GM12878 (cell line): ENCODE data around the gene RND1. TPM values are rescaled to one million over a fixed set of nuclear protein-coding genes. Genes with fewer than 3 reads are reported as not detected.

Experiments
- BACH1 ChIP-seq: fragments of 450-650 bp; IDR thresholded peaks from 2 replicates; pipeline ENCODE4 v1.6.1; 2017; ENCODE audit warnings: mild to moderate bottlenecking, borderline replicate concordance
- HDAC6 ChIP-seq: fragments of 200-600 bp; sonication (generic); IDR thresholded peaks from one replicate; pipeline ENCODE4 v1.8.0; 2017; ENCODE audit warnings: antibody characterized with exemption; ENCODE audit not compliant: unreplicated experiment
- HDGF ChIP-seq: fragments of 450-650 bp; IDR thresholded peaks from 2 replicates; pipeline ENCODE4 v1.6.1; 2016; ENCODE audit warnings: antibody characterized with exemption
- IRF4 ChIP-seq: IDR thresholded peaks from 2 replicates; pipeline ENCODE4 v1.6.1; 2011; ENCODE audit warnings: low read depth, low read length
- JUNB ChIP-seq: IDR thresholded peaks from 2 replicates; pipeline ENCODE4 v1.6.1; 2016; ENCODE audit warnings: antibody characterized with exemption, mild to moderate bottlenecking
- JUND ChIP-seq: IDR thresholded peaks from 2 replicates; pipeline ENCODE4 v1.6.1; 2012; ENCODE audit warnings: low read depth, mild to moderate bottlenecking, low read length, improper control_type of control experiment, moderate library complexity
- MTA2 ChIP-seq: fragments of 450-650 bp; IDR thresholded peaks from 2 replicates; pipeline ENCODE4 v1.6.1; 2016; ENCODE audit warnings: low read depth, mild to moderate bottlenecking, moderate library complexity
- NFXL1 ChIP-seq: fragments of 450-650 bp; IDR thresholded peaks from 2 replicates; pipeline ENCODE4 v1.6.1; 2017; ENCODE audit warnings: antibody characterized with exemption, mild to moderate bottlenecking, borderline replicate concordance
- POLR2AphosphoS2 ChIP-seq: IDR thresholded peaks from 2 replicates; pipeline ENCODE4 v1.6.1; 2011; ENCODE audit warnings: low read depth, mild to moderate bottlenecking, low read length, improper control_type of control experiment, moderate library complexity
- SPI1 ChIP-seq: IDR thresholded peaks from 2 replicates; pipeline ENCODE4 v1.6.1; 2011; ENCODE audit warnings: low read depth, mild to moderate bottlenecking, low read length, moderate library complexity, borderline replicate concordance; ENCODE audit not compliant: insufficient read depth
- ZBED1 ChIP-seq: IDR thresholded peaks from 2 replicates; pipeline ENCODE4 v1.6.1; 2016; ENCODE audit warnings: borderline replicate concordance
- ZSCAN29 ChIP-seq: fragments of 450-650 bp; IDR thresholded peaks from 2 replicates; pipeline ENCODE4 v1.6.1; 2017; ENCODE audit warnings: mild to moderate bottlenecking, moderate library complexity
- polyA plus RNA-seq, 11 experiments: library from polyadenylated mRNA; depleted of rRNA in 4 of 11; unstranded in 6 of 11; stranded (reverse) in 5 of 11; fragments of >200 nt; fragmentation: Nextera tagmentation in 4 of 11; fragmentation: Illumina TruSeq in 1 of 11; extraction: Ambion mirVana in 4 of 11; extraction: Trizol in 1 of 11; gene quantifications; 1 replicate in 1 of 11; 2 replicates in 10 of 11; pipeline versions ENCODE4 v1.2.1 to v1.2.3, GENCODE V29; 2011 to 2016; ENCODE audit warnings: inconsistent platforms in 2 of 11, missing spikeins in 2 of 11, low read depth in 1 of 11
- total RNA-seq, 4 experiments: library from RNA; depleted of rRNA in 3 of 4; stranded (reverse); fragments of >200 nt in 3 of 4; fragmentation: Illumina TruSeq in 1 of 4; extraction: Trizol in 1 of 4; gene quantifications; 2 replicates each; pipeline versions ENCODE4 v1.2.1 to v1.2.3, GENCODE V29; 2013 to 2021
- TF ChIP-seq, protein P1 (sequence below): fragments of 450-650 bp; IDR thresholded peaks from 2 replicates; pipeline ENCODE4 v1.6.1; 2017; ENCODE audit warnings: borderline replicate concordance
- TF ChIP-seq, protein P2 (sequence below): fragments of 150-350 bp; IDR thresholded peaks from 2 replicates; pipeline ENCODE4 v1.6.1; 2016; ENCODE audit warnings: low read depth, low read length
- TF ChIP-seq, protein P3 (sequence below): fragments of 450-650 bp; IDR thresholded peaks from 2 replicates; pipeline ENCODE4 v1.6.1; 2017; ENCODE audit warnings: mild to moderate bottlenecking, low read depth, inconsistent platforms; ENCODE audit not compliant: poor library complexity, severe bottlenecking
- TF ChIP-seq, protein P4 (sequence below): IDR thresholded peaks from 2 replicates; pipeline ENCODE4 v1.6.1; 2012; ENCODE audit warnings: low read depth, low read length, improper control_type of control experiment
- TF ChIP-seq, protein P5 (sequence below): fragments of 450-650 bp; formaldehyde crosslinking; IDR thresholded peaks from 2 replicates; pipeline ENCODE4 v1.5.0; 2022; ENCODE audit warnings: mild to moderate bottlenecking, missing genetic modification characterization

RND1 gene
- total and polyA plus RNA-seq, 10 of the 15 experiments (the other 5 are each of a cell fraction or from before 2014, with no cell fraction given) = 0.24 to 5.1 (median 1.5) TPM

DNA sequence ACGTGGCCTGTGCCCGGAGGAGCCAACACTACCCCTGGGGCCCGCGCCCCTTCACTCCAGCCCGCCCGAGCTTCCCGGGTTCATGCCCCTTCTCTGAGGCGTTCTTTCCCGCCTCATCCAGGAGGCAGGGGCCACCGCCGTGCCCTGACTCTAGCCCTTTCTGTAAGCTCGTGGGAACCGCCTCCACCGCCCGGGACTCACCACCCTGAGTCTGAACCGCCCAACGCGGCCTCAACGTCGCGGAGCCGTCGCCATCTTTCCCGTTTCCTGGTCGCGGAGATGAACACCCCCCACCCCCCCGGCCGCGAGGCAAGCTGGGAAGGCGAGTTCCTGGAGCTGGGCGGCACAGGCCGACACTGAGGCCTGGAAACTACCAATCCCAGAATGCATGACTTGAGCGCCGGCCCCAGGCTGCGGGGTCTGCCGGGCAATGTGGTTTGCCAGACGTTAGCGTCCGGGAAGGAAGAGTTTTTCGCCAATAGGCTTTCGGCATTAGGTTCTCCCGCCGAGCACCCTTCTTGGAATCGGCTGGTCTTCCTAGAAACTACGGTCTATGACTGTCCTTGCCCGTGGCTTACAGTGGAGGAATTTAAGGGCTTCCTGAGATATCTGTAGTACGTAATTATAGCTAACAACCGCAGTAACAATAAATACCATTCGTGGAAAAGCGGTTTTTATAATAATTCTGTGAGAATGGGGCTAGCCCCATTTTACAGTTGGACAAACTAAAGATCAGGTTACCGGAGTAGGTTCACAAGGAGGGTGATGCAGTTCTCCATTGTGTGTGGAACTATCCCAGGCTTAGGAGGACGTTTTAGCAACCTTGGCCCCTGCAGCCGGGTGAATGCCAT, 13.6 kb downstream of the RND1 start, which contains the start of gene DDX23 (continued):
- TF ChIP-seq, protein P1, sequence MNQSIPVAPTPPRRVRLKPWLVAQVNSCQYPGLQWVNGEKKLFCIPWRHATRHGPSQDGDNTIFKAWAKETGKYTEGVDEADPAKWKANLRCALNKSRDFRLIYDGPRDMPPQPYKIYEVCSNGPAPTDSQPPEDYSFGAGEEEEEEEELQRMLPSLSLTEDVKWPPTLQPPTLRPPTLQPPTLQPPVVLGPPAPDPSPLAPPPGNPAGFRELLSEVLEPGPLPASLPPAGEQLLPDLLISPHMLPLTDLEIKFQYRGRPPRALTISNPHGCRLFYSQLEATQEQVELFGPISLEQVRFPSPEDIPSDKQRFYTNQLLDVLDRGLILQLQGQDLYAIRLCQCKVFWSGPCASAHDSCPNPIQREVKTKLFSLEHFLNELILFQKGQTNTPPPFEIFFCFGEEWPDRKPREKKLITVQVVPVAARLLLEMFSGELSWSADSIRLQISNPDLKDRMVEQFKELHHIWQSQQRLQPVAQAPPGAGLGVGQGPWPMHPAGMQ = no peak
- TF ChIP-seq SPI1 (no peak), IRF4 (peak; percentile 78), BACH1 (peak; percentile 35; the same call in 1 of the 2 replicates), ZBED1 (no peak), HDGF (peak; percentile 53; the same call in 1 of the 2 replicates), MTA2 (no peak; the same call in 1 of the 2 replicates), ZSCAN29 (no peak), JUND (no peak), JUNB (0 out of 2 replicates have a peak, but pooled peaks have one; percentile 15), HDAC6 (no peak), POLR2AphosphoS2 (peak; percentile 42; the same call in 1 of the 2 replicates), NFXL1 (no peak)
- TF ChIP-seq, protein P2, sequence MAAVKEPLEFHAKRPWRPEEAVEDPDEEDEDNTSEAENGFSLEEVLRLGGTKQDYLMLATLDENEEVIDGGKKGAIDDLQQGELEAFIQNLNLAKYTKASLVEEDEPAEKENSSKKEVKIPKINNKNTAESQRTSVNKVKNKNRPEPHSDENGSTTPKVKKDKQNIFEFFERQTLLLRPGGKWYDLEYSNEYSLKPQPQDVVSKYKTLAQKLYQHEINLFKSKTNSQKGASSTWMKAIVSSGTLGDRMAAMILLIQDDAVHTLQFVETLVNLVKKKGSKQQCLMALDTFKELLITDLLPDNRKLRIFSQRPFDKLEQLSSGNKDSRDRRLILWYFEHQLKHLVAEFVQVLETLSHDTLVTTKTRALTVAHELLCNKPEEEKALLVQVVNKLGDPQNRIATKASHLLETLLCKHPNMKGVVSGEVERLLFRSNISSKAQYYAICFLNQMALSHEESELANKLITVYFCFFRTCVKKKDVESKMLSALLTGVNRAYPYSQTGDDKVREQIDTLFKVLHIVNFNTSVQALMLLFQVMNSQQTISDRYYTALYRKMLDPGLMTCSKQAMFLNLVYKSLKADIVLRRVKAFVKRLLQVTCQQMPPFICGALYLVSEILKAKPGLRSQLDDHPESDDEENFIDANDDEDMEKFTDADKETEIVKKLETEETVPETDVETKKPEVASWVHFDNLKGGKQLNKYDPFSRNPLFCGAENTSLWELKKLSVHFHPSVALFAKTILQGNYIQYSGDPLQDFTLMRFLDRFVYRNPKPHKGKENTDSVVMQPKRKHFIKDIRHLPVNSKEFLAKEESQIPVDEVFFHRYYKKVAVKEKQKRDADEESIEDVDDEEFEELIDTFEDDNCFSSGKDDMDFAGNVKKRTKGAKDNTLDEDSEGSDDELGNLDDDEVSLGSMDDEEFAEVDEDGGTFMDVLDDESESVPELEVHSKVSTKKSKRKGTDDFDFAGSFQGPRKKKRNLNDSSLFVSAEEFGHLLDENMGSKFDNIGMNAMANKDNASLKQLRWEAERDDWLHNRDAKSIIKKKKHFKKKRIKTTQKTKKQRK = no peak; the same call in 1 of the 2 replicates
- TF ChIP-seq, protein P3, sequence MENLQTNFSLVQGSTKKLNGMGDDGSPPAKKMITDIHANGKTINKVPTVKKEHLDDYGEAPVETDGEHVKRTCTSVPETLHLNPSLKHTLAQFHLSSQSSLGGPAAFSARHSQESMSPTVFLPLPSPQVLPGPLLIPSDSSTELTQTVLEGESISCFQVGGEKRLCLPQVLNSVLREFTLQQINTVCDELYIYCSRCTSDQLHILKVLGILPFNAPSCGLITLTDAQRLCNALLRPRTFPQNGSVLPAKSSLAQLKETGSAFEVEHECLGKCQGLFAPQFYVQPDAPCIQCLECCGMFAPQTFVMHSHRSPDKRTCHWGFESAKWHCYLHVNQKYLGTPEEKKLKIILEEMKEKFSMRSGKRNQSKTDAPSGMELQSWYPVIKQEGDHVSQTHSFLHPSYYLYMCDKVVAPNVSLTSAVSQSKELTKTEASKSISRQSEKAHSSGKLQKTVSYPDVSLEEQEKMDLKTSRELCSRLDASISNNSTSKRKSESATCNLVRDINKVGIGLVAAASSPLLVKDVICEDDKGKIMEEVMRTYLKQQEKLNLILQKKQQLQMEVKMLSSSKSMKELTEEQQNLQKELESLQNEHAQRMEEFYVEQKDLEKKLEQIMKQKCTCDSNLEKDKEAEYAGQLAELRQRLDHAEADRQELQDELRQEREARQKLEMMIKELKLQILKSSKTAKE = peak; percentile 18
- TF ChIP-seq, protein P4, sequence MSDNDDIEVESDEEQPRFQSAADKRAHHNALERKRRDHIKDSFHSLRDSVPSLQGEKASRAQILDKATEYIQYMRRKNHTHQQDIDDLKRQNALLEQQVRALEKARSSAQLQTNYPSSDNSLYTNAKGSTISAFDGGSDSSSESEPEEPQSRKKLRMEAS = peak; percentile 76
- TF ChIP-seq, protein P5, sequence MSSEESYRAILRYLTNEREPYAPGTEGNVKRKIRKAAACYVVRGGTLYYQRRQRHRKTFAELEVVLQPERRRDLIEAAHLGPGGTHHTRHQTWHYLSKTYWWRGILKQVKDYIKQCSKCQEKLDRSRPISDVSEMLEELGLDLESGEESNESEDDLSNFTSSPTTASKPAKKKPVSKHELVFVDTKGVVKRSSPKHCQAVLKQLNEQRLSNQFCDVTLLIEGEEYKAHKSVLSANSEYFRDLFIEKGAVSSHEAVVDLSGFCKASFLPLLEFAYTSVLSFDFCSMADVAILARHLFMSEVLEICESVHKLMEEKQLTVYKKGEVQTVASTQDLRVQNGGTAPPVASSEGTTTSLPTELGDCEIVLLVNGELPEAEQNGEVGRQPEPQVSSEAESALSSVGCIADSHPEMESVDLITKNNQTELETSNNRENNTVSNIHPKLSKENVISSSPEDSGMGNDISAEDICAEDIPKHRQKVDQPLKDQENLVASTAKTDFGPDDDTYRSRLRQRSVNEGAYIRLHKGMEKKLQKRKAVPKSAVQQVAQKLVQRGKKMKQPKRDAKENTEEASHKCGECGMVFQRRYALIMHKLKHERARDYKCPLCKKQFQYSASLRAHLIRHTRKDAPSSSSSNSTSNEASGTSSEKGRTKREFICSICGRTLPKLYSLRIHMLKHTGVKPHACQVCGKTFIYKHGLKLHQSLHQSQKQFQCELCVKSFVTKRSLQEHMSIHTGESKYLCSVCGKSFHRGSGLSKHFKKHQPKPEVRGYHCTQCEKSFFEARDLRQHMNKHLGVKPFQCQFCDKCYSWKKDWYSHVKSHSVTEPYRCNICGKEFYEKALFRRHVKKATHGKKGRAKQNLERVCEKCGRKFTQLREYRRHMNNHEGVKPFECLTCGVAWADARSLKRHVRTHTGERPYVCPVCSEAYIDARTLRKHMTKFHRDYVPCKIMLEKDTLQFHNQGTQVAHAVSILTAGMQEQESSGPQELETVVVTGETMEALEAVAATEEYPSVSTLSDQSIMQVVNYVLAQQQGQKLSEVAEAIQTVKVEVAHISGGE (CRISPR knock-in tag) = no peak
